Tibial artery (tissue), 4 donors: Measurements from ENCODE around the gene TSPAN3.

Experiments
- DNase-seq, 2 donors: peaks; one replicate each; pipeline ENCODE4 v3.0.0-alpha.2; 2019
- H3K27ac ChIP-seq, 2 donors: fragments of 200-600 bp; sonication (generic) in 1 of 2; 1 replicate in 1 of 2; 2 replicates in 1 of 2; pipeline ENCODE4 v1.5.1; 2018 to 2019; ENCODE audit warnings: mild to moderate bottlenecking in 1 of 2
- H3K27me3 ChIP-seq, 2 donors: fragments of 200-600 bp; sonication (generic) in 1 of 2; one replicate each; pipeline versions ENCODE4 v1.5.1 to v1.6.0; 2016 to 2019
- H3K36me3 ChIP-seq, 3 donors: fragments of 200-600 bp; sonication (generic) in 2 of 3; one replicate each; pipeline ENCODE4 v1.5.1; 2016 to 2019; ENCODE audit warnings: mild to moderate bottlenecking in 2 of 3
- H3K4me1 ChIP-seq, 4 donors: fragments of 200-600 bp; sonication (generic) in 2 of 4; 1 replicate in 3 of 4; 2 replicates in 1 of 4; pipeline ENCODE4 v1.5.1; 2016 to 2019
- H3K4me3 ChIP-seq, 2 donors: fragments of 200-600 bp; sonication (generic) in 1 of 2; 1 replicate in 1 of 2; 2 replicates in 1 of 2; pipeline ENCODE4 v1.5.1; 2018 to 2019; ENCODE audit warnings: mild to moderate bottlenecking in 2 of 2
- H3K9me3 ChIP-seq, 3 donors: fragments of 200-600 bp; sonication (generic) in 1 of 3; one replicate each; pipeline ENCODE4 v1.5.1; 2016 to 2019
- intact Hi-C: fragments of 100-400 bp; cut with DNase I; formaldehyde crosslinking; loops from one replicate; pipeline ENCODE4 v1.15.0; 2023; ENCODE audit warnings: low total_unique reads
- TF ChIP-seq, protein P1 (sequence below), 2 experiments: fragments of 200-600 bp in 1 of 2; fragments of 450-650 bp in 1 of 2; IDR thresholded peaks; one replicate each; pipeline ENCODE4 v1.5.1; 2017 to 2019; ENCODE audit warnings: antibody characterized with exemption in 2 of 2, mild to moderate bottlenecking in 1 of 2, moderate library complexity in 1 of 2

Gene TSPAN3

DNA sequence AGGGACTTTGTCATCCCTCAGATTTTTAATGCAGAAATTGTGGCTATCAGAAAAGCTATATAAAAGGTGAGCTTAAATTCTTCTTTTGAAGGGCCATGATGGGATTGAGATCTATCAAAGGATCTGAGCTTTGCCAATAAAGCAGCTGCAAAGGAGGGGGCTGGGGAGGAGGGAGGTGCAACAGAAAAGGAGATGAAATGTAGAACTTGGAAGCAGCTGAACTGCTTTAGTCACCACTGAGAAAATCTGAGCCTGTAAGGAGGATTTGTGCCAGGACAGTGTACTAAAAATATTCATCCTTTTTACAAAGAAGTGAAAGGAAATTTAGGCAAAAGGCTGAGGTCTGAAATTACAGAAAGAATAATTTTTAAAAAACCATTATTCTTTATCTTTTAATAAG lies 10.4 kb downstream of the TSPAN3 start:
- TF ChIP-seq, protein P1, sequence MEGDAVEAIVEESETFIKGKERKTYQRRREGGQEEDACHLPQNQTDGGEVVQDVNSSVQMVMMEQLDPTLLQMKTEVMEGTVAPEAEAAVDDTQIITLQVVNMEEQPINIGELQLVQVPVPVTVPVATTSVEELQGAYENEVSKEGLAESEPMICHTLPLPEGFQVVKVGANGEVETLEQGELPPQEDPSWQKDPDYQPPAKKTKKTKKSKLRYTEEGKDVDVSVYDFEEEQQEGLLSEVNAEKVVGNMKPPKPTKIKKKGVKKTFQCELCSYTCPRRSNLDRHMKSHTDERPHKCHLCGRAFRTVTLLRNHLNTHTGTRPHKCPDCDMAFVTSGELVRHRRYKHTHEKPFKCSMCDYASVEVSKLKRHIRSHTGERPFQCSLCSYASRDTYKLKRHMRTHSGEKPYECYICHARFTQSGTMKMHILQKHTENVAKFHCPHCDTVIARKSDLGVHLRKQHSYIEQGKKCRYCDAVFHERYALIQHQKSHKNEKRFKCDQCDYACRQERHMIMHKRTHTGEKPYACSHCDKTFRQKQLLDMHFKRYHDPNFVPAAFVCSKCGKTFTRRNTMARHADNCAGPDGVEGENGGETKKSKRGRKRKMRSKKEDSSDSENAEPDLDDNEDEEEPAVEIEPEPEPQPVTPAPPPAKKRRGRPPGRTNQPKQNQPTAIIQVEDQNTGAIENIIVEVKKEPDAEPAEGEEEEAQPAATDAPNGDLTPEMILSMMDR (IDR thresholded peaks at IDR 0.05) = no peak
- H3K27ac ChIP-seq = peak overlapping the region; percentile 36 to 52
- no peaks in the 10 kb centered on the region for H3K36me3 ChIP-seq
- no peaks in the 10 kb centered on the region for H3K27me3 ChIP-seq
- intact Hi-C loops = no loop called here
- H3K4me3 ChIP-seq = peak overlapping the region in 1 of 2 donors; percentile 21
- peaks cover 0 to 41% (median 24%) of the 10 kb centered on the region in 4 donors for H3K4me1 ChIP-seq
- no peak for DNase-seq
- no peaks in the 10 kb centered on the region for H3K9me3 ChIP-seq

DNA sequence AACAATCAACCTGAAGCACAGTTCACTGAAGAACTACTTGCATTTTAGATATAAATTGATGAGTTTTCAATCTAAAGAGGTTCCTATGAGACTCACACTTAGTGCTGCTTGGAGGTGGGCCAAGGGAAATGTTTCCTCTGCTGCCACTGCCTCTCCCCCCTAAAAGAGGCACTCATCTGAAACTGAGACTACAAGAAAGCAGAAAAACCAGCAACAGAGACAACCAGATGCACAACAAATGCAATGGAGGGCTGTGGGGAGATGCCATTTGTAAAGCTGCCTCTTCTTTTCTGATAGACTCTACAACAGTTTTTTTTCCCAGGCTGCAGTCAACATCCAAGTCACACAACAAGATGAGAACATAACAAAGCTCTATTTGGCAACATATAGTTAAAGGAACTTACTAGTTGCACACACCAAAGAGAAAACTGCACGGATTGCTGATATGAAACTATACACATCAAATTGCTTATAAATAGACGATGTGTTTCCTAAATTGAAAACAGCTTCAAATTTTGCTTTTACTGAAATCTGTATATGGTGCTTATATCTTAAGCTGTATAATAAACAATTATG lies 11.0 kb downstream of the TSPAN3 start:
- Histone ChIP-seq H3K4me1 (peaks cover 0 to 37% (median 24%) of the 10 kb centered on the region in 4 donors), H3K9me3 (no peaks in the 10 kb centered on the region), H3K4me3 (no peak overlapping the region), H3K27ac (peak overlapping the region in 1 of 2 donors; percentile 52), H3K27me3 (no peaks in the 10 kb centered on the region), H3K36me3 (no peaks in the 10 kb centered on the region)
- intact Hi-C loops = no loop called here
- TF ChIP-seq, protein P1 (IDR thresholded peaks at IDR 0.05) = no peak
- no peak for DNase-seq

DNA sequence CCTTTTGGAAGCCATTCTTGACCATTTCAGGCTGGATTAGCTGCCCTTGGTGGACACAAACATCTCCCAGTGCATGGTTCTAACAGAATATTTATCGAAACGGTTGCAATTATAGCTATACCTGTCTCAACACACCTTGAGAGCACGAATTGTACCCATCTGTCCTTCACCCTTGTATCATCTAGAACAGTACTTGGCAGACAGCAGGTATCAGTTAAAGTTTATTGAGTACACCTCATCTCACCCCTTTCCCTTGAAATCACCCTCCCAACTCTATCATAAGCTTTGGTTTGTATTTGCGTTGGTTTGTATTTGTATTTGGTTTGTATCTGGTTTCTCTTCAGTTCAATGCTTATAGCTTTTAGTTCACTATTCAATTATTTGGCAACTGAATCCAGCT lies 12.4 kb downstream of the TSPAN3 start:
- DNase-seq = no peak
- intact Hi-C loops = no loop called here
- TF ChIP-seq, protein P1 (IDR thresholded peaks at IDR 0.05) = no peak
- no peak overlapping the region for H3K4me3 ChIP-seq
- H3K27me3 ChIP-seq = no peaks in the 10 kb centered on the region
- H3K36me3 ChIP-seq = no peaks in the 10 kb centered on the region
- H3K27ac ChIP-seq = no peak overlapping the region
- peaks cover 0 to 33% (median 24%) of the 10 kb centered on the region in 4 donors for H3K4me1 ChIP-seq
- H3K9me3 ChIP-seq = no peaks in the 10 kb centered on the region

DNA sequence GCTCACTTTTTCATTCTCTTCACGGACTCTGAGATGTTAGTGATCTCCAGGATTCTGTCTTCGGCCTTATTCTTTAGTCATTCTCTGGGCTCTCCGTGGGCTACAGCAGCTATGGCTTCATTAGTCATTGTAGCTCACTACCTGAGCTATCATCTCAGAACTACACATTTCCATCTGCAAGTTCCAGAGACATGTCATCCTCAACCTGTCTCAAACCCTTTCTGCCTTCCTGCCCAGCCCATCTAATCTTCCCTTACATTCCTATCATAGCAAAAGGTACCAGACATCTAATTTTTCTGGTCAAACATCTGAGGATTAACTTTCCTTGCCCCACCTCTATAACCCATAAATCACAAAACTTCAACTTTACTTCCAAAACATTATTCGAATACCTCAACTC lies 13.2 kb downstream of the TSPAN3 start:
- TF ChIP-seq, protein P1 (IDR thresholded peaks at IDR 0.05) = no peak

DNA sequence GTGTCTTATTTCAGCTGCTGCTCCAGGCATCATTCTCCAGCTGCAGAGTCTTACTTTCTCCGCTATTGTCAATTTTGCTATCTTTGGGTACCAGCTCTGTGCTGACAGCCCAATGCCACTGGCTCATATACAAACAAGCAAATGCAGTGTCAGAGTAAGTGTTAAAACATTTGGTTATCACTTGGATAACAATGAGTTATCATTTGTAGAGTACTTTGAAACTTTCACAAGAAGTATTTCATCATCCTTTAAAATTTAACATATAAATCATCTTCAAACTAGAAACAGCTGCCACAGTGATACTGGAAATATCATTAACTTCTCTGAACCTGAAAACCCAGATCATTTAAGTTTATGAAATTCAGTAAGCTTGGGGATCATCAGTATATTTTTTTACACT lies 13.8 kb downstream of the TSPAN3 start:
- Histone ChIP-seq H3K9me3 (no peaks in the 10 kb centered on the region), H3K4me1 (peaks cover 0 to 29% (median 21%) of the 10 kb centered on the region in 4 donors), H3K27me3 (no peaks in the 10 kb centered on the region), H3K36me3 (peaks cover 6 to 8% (median 8%) of the 10 kb centered on the region in 3 donors), H3K4me3 (no peak overlapping the region), H3K27ac (no peak overlapping the region)
- DNase-seq = no peak
- TF ChIP-seq, protein P1 (IDR thresholded peaks at IDR 0.05) = no peak
- intact Hi-C loops = no loop called here

More for the DNA sequence above, 13.2 kb downstream of the TSPAN3 start:
- H3K4me3 ChIP-seq = no peak overlapping the region
- H3K27ac ChIP-seq = no peak overlapping the region
- no peaks in the 10 kb centered on the region for H3K27me3 ChIP-seq
- H3K36me3 ChIP-seq = peaks cover 0 to 2% (median 2%) of the 10 kb centered on the region in 3 donors
- H3K9me3 ChIP-seq = no peaks in the 10 kb centered on the region
- intact Hi-C loops = no loop called here
- peaks cover 0 to 33% (median 24%) of the 10 kb centered on the region in 4 donors for H3K4me1 ChIP-seq
- DNase-seq = no peak
